ENCODE results near the gene WFIKKN2. TPM values are rescaled to one million over a fixed set of nuclear protein-coding genes. Genes with fewer than 3 reads are reported as not detected.

Gene WFIKKN2
- total RNA-seq, 1 donor: under 0.01 TPM

- H3K9me3 ChIP-seq (ENCODE audit: low read depth, low read length): no peaks in the 10 kb centered on the region
- DNase-seq (ENCODE audit: insufficient read length, low spot score, missing footprints): no peak
- H3K4me2 ChIP-seq (ENCODE audit: insufficient read depth, low read length): no peak overlapping the region
- H3K36me3 ChIP-seq (ENCODE audit: insufficient read depth, low read length): no peaks in the 10 kb centered on the region
- TF ChIP-seq CTCF (IDR thresholded peaks at IDR 0.05; ENCODE audit: extremely low read depth, low read depth, low read length): no peak
- H3K4me1 ChIP-seq (ENCODE audit: insufficient read depth, low read length): no peaks in the 10 kb centered on the region
- H3K79me2 ChIP-seq (ENCODE audit: insufficient read depth, low read length): no peaks in the 10 kb centered on the region
- H4K20me1 ChIP-seq (ENCODE audit: insufficient read depth, low read length): no peaks in the 10 kb centered on the region
- H3K27me3 ChIP-seq (ENCODE audit: insufficient read depth, low read length): no peaks in the 10 kb centered on the region
- H2AFZ ChIP-seq (ENCODE audit: low read length): no peak overlapping the region
- no peak overlapping the region for H3K4me3 ChIP-seq (ENCODE audit: insufficient read depth, low read length)
- H3K27ac ChIP-seq (ENCODE audit: low read depth, low read length): no peak overlapping the region
Measured at GRCh38 chr17:50792132-50792531, 43.3 kb upstream of the WFIKKN2 start.

DNA sequence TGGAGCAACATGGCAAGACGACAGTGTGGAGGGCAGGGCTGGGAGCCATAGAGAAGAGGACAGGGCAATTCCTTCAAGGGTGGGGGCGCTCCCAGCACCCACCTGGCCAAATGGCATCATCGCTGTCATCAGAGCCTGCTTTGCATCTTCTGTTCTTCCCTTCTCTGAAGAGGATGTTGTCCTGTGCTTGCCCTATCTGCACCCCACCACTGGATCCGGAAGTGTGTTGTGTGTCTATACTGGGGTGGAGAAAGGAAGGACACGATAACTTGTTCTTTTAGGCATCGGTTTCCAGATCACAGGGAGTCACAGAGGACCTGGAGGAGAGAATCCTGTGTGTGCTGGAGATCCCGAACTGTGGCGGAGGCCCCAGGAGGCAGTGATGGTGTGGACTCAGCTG, 42.4 kb upstream of the WFIKKN2 start:
- no peak for DNase-seq (ENCODE audit: insufficient read length, low spot score, missing footprints)
- Histone ChIP-seq H3K27ac (ENCODE audit: low read depth, low read length) (no peak overlapping the region), H3K4me1 (ENCODE audit: insufficient read depth, low read length) (no peaks in the 10 kb centered on the region), H3K36me3 (ENCODE audit: insufficient read depth, low read length) (no peaks in the 10 kb centered on the region), H3K9me3 (ENCODE audit: low read depth, low read length) (no peaks in the 10 kb centered on the region), H2AFZ (ENCODE audit: low read length) (no peak overlapping the region), H3K79me2 (ENCODE audit: insufficient read depth, low read length) (no peaks in the 10 kb centered on the region), H4K20me1 (ENCODE audit: insufficient read depth, low read length) (no peaks in the 10 kb centered on the region), H3K4me3 (ENCODE audit: insufficient read depth, low read length) (no peak overlapping the region), H3K4me2 (ENCODE audit: insufficient read depth, low read length) (no peak overlapping the region), H3K27me3 (ENCODE audit: insufficient read depth, low read length) (no peaks in the 10 kb centered on the region)
- TF ChIP-seq CTCF (IDR thresholded peaks at IDR 0.05; ENCODE audit: extremely low read depth, low read depth, low read length): no peak

DNA sequence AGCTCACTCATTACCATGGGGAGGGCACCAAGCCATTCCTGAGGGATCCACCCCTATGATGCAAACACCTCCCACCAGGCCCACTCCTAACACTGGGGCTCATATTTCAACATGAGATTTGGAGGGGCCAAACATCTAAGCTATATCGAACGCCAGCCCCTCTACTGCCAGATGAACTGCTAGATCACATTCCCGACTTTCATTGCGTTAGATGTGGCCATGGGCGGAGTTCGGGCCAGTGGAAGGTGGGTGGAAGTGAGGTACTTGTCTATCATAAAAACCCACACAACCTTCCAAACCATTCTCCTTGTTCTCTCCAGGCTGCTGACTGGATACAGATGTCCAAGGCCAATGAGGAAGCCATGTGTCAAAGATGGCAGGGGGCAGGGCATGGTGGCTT, 41.0 kb upstream of the WFIKKN2 start:
- H3K27me3 ChIP-seq (ENCODE audit: insufficient read depth, low read length): no peaks in the 10 kb centered on the region
- no peaks in the 10 kb centered on the region for H3K4me1 ChIP-seq (ENCODE audit: insufficient read depth, low read length)
- TF ChIP-seq CTCF (IDR thresholded peaks at IDR 0.05; ENCODE audit: extremely low read depth, low read depth, low read length): no peak
- H2AFZ ChIP-seq (ENCODE audit: low read length): no peak overlapping the region
- no peak overlapping the region for H3K4me2 ChIP-seq (ENCODE audit: insufficient read depth, low read length)
- H3K36me3 ChIP-seq (ENCODE audit: insufficient read depth, low read length): no peaks in the 10 kb centered on the region
- no peaks in the 10 kb centered on the region for H4K20me1 ChIP-seq (ENCODE audit: insufficient read depth, low read length)
- H3K4me3 ChIP-seq (ENCODE audit: insufficient read depth, low read length): no peak overlapping the region
- no peaks in the 10 kb centered on the region for H3K79me2 ChIP-seq (ENCODE audit: insufficient read depth, low read length)
- no peaks in the 10 kb centered on the region for H3K9me3 ChIP-seq (ENCODE audit: low read depth, low read length)
- H3K27ac ChIP-seq (ENCODE audit: low read depth, low read length): no peak overlapping the region
- DNase-seq (ENCODE audit: insufficient read length, low spot score, missing footprints): no peak

GRCh38 chr17:50797135-50797810, 38.1 kb upstream of the WFIKKN2 start:
- no peak overlapping the region for H3K4me3 ChIP-seq (ENCODE audit: insufficient read depth, low read length)
- no peaks in the 10 kb centered on the region for H4K20me1 ChIP-seq (ENCODE audit: insufficient read depth, low read length)
- DNase-seq (ENCODE audit: insufficient read length, low spot score, missing footprints): no peak
- no peak overlapping the region for H3K4me2 ChIP-seq (ENCODE audit: insufficient read depth, low read length)
- no peaks in the 10 kb centered on the region for H3K27me3 ChIP-seq (ENCODE audit: insufficient read depth, low read length)
- H3K9me3 ChIP-seq (ENCODE audit: low read depth, low read length): no peaks in the 10 kb centered on the region
- H2AFZ ChIP-seq (ENCODE audit: low read length): no peak overlapping the region
- H3K4me1 ChIP-seq (ENCODE audit: insufficient read depth, low read length): no peaks in the 10 kb centered on the region
- no peaks in the 10 kb centered on the region for H3K79me2 ChIP-seq (ENCODE audit: insufficient read depth, low read length)
- no peaks in the 10 kb centered on the region for H3K36me3 ChIP-seq (ENCODE audit: insufficient read depth, low read length)
- no peak overlapping the region for H3K27ac ChIP-seq (ENCODE audit: low read depth, low read length)
- TF ChIP-seq CTCF (IDR thresholded peaks at IDR 0.05; ENCODE audit: extremely low read depth, low read depth, low read length): no peak

Measured in osteoblast (primary cell).